Esophagus muscularis mucosa (tissue), 4 donors: ENCODE measurements around the gene PRKAG2.

ENCODE experiments used
- CTCF ChIP-seq, 3 experiments: fragments of 200-600 bp in 2 of 3; fragments of 450-650 bp in 1 of 3; sonication (generic) in 2 of 3; IDR thresholded peaks; one replicate each; pipeline ENCODE4 v1.5.1; 2017 to 2019; ENCODE audit warnings: antibody characterized with exemption in 3 of 3, mild to moderate bottlenecking in 2 of 3, moderate library complexity in 1 of 3
- EP300 ChIP-seq: sonication (generic); formaldehyde crosslinking; IDR thresholded peaks from one replicate; pipeline ENCODE4 v1.6.1; 2017; ENCODE audit warnings: antibody characterized with exemption
- POLR2A ChIP-seq: fragments of 450-650 bp; IDR thresholded peaks from one replicate; pipeline ENCODE4 v1.6.1; 2017; ENCODE audit warnings: antibody characterized with exemption, moderate library complexity, mild to moderate bottlenecking, low read depth

- no peak for TF ChIP-seq POLR2A
- TF ChIP-seq CTCF (IDR thresholded peaks at IDR 0.05): no peak
- no peak for TF ChIP-seq EP300
Measured at GRCh38 chr7:151710121-151710640, 166.7 kb downstream of the PRKAG2 start.
